ENCODE results near the gene OMP.

OMP gene

DNA sequence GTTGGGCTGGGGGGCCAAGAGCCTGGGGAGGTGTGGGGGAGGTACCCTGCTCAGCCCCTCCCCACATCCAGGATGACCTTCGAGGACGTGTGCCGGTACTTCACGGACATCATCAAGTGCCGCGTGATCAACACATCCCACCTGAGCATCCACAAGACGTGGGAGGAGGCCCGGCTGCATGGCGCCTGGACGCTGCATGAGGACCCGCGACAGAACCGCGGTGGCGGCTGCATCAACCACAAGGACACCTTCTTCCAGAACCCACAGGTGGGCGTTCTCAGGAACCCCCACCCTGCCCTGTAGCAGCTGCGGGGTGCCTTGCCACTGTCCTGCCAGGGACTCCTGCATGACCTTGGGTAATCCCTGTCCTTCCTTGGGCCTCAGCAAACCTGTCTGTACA lies 15.4 kb downstream of the OMP start:
- Histone ChIP-seq H3K4me1 (ENCODE audit: low read length) (peaks cover 9% of the 10 kb centered on the region), H3K36me3 (replicated peaks; ENCODE audit: insufficient read depth, low read length) (no peaks in the 10 kb centered on the region), H3K9me3 (replicated peaks; ENCODE audit: insufficient read depth, low read length) (no peaks in the 10 kb centered on the region), H3K4me3 (ENCODE audit: low read length) (no peak overlapping the region), H3K27ac (ENCODE audit: low read length) (no peak overlapping the region), H3K9ac (ENCODE audit: low read length) (no peak overlapping the region), H3F3A (ENCODE audit: insufficient read depth, low read length) (no peaks in the 10 kb centered on the region), H3K4me2 (ENCODE audit: low read depth, low read length) (no peak overlapping the region), H2AFZ (ENCODE audit: low read length) (no peak overlapping the region), H4K20me1 (ENCODE audit: insufficient read depth, low read length) (no peaks in the 10 kb centered on the region), H3K9me2 (replicated peaks; ENCODE audit: insufficient read depth, low read length) (no peaks in the 10 kb centered on the region), H3K27me3 (replicated peaks; ENCODE audit: insufficient read depth, low read length) (no peaks in the 10 kb centered on the region), H3K79me2 (ENCODE audit: low read length) (no peaks in the 10 kb centered on the region)
- DNase-seq = no peak
- TF ChIP-seq EZH2 (optimal IDR thresholded peaks at IDR 0.05; ENCODE audit: low read depth, low read length) (no peak), EZH2phosphoT487 (IDR thresholded peaks at IDR 0.05; ENCODE audit: low read length) (no peak)
- TF ChIP-seq, protein P1, sequence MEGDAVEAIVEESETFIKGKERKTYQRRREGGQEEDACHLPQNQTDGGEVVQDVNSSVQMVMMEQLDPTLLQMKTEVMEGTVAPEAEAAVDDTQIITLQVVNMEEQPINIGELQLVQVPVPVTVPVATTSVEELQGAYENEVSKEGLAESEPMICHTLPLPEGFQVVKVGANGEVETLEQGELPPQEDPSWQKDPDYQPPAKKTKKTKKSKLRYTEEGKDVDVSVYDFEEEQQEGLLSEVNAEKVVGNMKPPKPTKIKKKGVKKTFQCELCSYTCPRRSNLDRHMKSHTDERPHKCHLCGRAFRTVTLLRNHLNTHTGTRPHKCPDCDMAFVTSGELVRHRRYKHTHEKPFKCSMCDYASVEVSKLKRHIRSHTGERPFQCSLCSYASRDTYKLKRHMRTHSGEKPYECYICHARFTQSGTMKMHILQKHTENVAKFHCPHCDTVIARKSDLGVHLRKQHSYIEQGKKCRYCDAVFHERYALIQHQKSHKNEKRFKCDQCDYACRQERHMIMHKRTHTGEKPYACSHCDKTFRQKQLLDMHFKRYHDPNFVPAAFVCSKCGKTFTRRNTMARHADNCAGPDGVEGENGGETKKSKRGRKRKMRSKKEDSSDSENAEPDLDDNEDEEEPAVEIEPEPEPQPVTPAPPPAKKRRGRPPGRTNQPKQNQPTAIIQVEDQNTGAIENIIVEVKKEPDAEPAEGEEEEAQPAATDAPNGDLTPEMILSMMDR (IDR thresholded peaks at IDR 0.05; ENCODE audit: low read length) = no peak

DNA sequence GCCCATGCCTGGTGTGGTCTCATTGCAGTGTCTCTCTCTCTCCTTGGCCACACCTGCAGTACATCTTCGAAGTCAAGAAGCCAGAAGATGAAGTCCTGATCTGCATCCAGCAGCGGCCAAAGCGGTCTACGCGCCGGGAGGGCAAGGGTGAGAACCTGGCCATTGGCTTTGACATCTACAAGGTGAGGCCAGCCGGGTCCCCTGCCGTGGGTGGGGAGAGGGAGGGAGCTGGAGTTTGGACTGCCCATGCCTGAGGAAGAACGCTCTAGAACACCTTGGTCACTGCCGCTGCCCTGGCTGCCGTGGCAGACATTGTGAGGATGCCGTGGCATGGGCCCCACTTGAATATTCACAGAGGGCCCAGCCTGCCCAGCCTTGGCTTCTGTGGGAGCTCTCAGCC lies 16.3 kb downstream of the OMP start:
- no peaks in the 10 kb centered on the region for H3K9me2 ChIP-seq (replicated peaks; ENCODE audit: insufficient read depth, low read length)
- H2AFZ ChIP-seq (ENCODE audit: low read length) = no peak overlapping the region
- no peaks in the 10 kb centered on the region for H3K9me3 ChIP-seq (replicated peaks; ENCODE audit: insufficient read depth, low read length)
- H3K27me3 ChIP-seq (replicated peaks; ENCODE audit: insufficient read depth, low read length) = no peaks in the 10 kb centered on the region
- peaks cover 6% of the 10 kb centered on the region for H3K4me1 ChIP-seq (ENCODE audit: low read length)
- H3K79me2 ChIP-seq (ENCODE audit: low read length) = no peaks in the 10 kb centered on the region
- no peak overlapping the region for H3K9ac ChIP-seq (ENCODE audit: low read length)
- H4K20me1 ChIP-seq (ENCODE audit: insufficient read depth, low read length) = no peaks in the 10 kb centered on the region
- TF ChIP-seq, protein P1 (IDR thresholded peaks at IDR 0.05; ENCODE audit: low read length) = no peak
- TF ChIP-seq EZH2 (optimal IDR thresholded peaks at IDR 0.05; ENCODE audit: low read depth, low read length) (no peak), EZH2phosphoT487 (IDR thresholded peaks at IDR 0.05; ENCODE audit: low read length) (no peak)
- no peak overlapping the region for H3K4me3 ChIP-seq (ENCODE audit: low read length)
- H3K27ac ChIP-seq (ENCODE audit: low read length) = no peak overlapping the region
- no peaks in the 10 kb centered on the region for H3K36me3 ChIP-seq (replicated peaks; ENCODE audit: insufficient read depth, low read length)
- no peaks in the 10 kb centered on the region for H3F3A ChIP-seq (ENCODE audit: insufficient read depth, low read length)
- no peak overlapping the region for H3K4me2 ChIP-seq (ENCODE audit: low read depth, low read length)
- DNase-seq = no peak

GRCh38 chr11:77119531-77119936 lies 16.9 kb downstream of the OMP start:
- no peak for DNase-seq
- H3K79me2 ChIP-seq (ENCODE audit: low read length) = no peaks in the 10 kb centered on the region
- H3K4me1 ChIP-seq (ENCODE audit: low read length) = peaks cover 6% of the 10 kb centered on the region
- no peaks in the 10 kb centered on the region for H4K20me1 ChIP-seq (ENCODE audit: insufficient read depth, low read length)
- TF ChIP-seq, protein P1 (IDR thresholded peaks at IDR 0.05; ENCODE audit: low read length) = no peak
- TF ChIP-seq EZH2 (optimal IDR thresholded peaks at IDR 0.05; ENCODE audit: low read depth, low read length) = no peak
- TF ChIP-seq EZH2phosphoT487 (IDR thresholded peaks at IDR 0.05; ENCODE audit: low read length) = no peak
- H3K27ac ChIP-seq (ENCODE audit: low read length) = no peak overlapping the region
- H3K9me3 ChIP-seq (replicated peaks; ENCODE audit: insufficient read depth, low read length) = no peaks in the 10 kb centered on the region
- H3K4me3 ChIP-seq (ENCODE audit: low read length) = no peak overlapping the region
- no peaks in the 10 kb centered on the region for H3F3A ChIP-seq (ENCODE audit: insufficient read depth, low read length)
- H3K36me3 ChIP-seq (replicated peaks; ENCODE audit: insufficient read depth, low read length) = no peaks in the 10 kb centered on the region
- H2AFZ ChIP-seq (ENCODE audit: low read length) = no peak overlapping the region
- H3K9ac ChIP-seq (ENCODE audit: low read length) = no peak overlapping the region
- no peak overlapping the region for H3K4me2 ChIP-seq (ENCODE audit: low read depth, low read length)
- H3K27me3 ChIP-seq (replicated peaks; ENCODE audit: insufficient read depth, low read length) = no peaks in the 10 kb centered on the region
- no peaks in the 10 kb centered on the region for H3K9me2 ChIP-seq (replicated peaks; ENCODE audit: insufficient read depth, low read length)

All from MM.1S (cell line).